GM21447 (cell line): ENCODE measurements around the gene CHAD.

ENCODE experiments used
- ATAC-seq: cut with Tn5 transposase; IDR thresholded peaks from one replicate; pipeline ENCODE4 v1.9.1; 2021; ENCODE audit not compliant: unreplicated experiment

Gene CHAD

GRCh38 chr17:50460831-50461526, 7.7 kb downstream of the CHAD start:
- no peak for ATAC-seq

GRCh38 chr17:50459756-50460155, 8.9 kb downstream of the CHAD start:
- no peak for ATAC-seq

DNA sequence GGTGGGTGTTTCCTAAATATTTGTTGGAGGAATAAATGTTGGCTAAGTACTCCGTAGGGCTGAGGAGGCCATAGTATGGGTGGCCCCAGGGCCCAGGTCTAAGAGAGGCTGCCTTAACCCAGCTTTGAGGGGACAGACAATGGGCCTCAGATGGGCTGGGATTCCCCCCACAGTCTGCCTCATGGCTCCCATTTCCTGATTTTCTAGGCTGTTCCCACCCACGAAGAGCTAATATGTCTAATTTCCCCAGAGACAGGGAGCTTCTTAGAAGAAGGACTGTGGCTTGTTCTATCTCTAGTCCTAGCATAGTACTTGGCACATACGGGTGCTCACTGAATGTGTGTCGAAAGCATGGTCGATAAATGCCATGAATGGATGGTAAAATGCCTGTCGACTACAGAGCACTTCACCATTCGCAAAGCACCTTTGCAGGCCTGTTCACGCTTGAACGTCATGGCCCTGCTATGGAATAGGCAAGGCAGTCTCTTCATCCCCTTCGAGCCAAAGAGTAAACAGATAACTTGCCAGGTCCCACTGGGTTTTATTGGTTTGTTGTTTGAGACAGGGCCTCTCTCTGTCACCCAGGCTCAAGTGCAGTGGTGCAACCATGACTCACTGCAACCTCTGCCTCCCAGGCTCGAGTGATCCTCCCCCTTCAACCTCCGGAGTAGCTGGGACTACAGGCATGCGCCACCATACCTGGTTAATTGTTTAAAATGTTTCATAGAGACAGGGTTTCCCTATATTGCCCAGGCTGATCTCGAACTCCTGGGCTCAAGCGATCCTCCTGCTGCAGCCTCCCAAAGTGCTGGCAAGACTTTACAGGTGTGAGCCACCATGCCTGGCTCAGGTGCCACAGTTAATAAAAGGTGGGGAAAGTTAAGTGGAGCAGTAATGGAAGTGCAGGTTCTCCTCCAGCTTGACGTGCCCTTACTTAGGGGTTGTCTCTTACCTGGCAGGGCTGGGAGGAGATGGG, 9.7 kb downstream of the CHAD start:
- ATAC-seq: no peak

- no peak for ATAC-seq
These were observed 10.4 kb downstream of the CHAD start for GRCh38 chr17:50458270-50458669.

- ATAC-seq: no peak
These were observed 11.1 kb downstream of the CHAD start for GRCh38 chr17:50457621-50458020.

DNA sequence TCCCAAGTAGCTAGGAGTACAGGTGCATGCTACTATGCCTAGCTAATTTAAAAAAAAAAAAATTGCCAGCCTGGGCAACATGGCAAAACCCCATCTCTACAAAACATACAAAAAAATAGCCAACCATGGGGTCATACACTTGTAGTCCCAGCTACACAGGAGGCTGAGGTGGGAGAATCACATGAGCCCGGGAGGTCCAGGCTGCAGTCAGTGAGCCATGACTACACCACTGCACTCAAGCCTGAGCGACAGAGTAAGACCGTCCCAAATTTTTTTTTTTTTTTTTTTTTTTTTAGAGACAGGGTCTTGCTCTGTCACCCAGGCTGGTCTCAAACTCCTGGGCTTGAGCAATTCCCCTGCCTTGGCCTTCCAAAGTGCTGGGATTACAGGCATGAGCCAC, 14.8 kb downstream of the CHAD start:
- no peak for ATAC-seq

- ATAC-seq: no peak
These were observed 15.9 kb downstream of the CHAD start for GRCh38 chr17:50452630-50453300.

DNA sequence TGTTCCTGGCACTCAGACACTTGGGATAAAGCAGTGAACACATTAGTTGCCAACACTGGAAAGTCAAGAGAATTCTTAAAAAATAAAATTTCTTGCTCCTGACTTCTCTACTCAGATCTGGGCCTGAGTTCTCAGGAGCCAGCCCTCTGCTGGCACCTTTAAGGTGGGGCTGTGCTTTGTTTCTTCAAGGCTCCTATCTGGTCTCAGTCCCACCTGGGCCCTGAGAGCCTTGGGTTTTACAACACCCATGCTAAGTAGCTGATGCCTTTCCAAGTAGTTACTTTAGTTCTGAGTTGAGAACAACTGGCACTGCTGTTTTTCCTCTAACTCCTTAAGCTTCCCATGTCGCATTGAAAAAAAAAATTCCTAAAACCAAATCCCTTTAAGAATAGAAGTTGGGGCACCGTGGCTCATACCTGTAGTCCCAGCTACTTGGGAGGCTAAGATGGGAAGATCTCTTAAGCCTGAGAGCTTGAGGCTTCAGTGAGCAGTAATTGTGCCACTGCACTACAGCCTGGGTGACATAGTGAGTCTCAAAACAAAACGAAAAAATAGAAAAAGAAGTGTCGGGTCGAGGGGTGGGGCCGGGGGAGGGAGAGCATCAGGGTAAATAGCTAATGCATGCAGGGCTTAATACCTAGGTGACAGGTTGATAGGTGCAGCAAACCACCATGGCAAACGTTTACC, 16.6 kb downstream of the CHAD start:
- ATAC-seq: no peak

GRCh38 chr17:50448643-50449042, 20.0 kb downstream of the CHAD start:
- no peak for ATAC-seq

DNA sequence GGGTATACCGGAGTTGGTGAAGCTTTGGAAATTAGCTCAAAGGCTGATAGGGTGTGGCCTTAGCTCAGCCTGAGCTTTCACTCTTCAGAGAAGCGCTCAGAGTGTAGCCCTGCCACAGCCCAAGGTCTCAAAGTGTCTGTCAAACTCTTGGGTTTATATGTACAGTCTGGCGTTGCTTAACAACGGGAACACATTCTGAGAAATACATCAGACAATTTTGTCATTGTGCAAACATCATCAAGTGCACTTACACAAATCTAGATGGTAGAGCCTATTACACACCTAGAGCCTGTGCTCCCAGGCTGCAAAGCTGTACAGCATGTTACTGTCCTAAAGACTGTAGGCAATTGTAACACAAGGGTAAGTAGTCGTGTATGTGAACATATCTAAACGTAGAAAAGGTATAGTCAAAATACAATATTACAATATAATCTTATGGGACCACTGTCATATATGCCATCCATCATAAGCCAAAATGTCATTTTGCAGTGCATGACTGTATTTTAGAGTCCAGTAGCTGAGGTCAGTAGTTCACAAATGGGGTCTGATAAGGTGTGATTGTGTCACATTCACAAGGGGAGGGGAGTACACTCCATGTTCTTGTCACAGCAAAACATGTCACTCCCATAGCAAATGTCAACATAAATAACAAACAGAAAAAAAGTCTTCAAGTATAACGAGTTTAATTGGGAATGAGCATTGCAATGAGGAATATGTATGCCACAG, 20.6 kb downstream of the CHAD start:
- no peak for ATAC-seq

- ATAC-seq: no peak
These were observed 22.9 kb downstream of the CHAD start for GRCh38 chr17:50445730-50446325.

DNA sequence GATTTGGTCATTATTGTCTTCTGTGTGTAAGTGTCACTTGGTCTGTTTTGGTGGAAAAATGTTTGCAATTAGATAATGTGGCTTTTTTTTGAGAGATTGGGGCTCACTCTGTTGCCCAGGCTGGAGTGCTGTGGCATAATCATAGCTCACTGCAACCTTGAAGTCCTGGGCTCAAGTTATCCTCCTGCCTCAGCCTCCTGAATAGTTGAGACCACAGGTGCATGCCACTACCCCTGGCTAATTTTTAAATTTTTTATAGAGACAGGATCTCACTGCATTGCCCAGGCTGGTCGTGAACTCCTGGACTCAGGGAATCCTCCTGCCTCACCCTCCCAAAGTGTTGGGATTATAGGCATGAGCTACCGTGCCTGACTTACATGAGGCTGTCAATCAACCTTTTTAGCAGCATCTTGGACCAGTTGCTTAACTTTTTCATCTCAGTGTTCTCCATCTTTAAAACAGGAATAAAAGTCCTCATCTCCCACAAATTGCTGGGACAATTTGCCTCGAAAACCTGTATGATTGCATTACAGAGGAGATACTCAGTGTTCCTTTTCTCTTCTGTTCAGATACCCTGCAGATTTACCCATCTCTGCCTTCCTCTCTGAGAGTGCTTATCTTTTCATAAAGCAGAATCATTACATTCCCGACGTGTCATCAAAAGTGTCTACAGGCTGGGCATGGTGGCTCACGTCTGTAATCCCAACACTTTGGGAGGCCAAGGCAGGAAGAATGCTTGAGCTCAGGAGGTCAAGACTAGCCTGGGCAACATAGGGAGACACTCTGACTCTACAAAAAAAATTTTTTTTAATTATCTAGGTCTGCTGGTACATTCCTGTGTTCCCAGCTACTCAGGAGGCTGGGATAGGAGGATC, 23.6 kb downstream of the CHAD start:
- ATAC-seq: no peak

GRCh38 chr17:50443505-50443974, 25.1 kb downstream of the CHAD start:
- ATAC-seq: no peak

- ATAC-seq: no peak
These were observed 27.5 kb downstream of the CHAD start for GRCh38 chr17:50440838-50441829.

DNA sequence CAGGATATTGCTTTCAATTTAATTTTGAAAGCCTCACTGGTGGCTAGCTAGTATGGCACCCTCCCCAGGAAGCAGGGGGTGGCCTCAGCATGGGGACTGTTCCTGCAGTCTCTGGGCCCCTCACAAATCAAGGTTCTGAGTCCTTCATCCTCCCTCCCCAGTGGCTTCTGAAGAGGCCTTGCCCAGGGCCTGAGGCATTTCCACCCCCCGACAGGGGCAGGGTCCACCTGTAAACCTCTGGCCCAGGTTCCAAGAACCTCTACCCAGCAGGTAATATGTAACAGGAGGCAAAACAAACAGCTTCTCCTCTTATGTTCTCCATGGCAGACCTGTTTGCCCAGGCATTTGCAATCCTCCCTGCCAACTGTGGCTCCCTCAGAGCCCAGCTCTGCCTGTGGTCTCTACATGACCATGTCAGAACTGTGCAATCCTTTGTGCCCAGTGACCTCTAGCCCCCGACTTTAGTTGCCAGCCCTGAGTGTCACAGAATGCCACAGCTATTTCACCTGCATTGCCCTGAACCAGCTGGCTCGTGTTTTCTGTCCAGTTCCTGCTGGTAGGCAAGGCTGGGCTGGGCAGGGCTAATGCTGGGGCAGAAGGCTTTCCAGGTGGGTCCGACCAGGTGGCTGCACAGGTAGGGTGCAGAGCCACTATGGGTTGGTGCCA, 28.4 kb downstream of the CHAD start:
- no peak for ATAC-seq

GRCh38 chr17:50439008-50439407, 29.7 kb downstream of the CHAD start:
- ATAC-seq: no peak

DNA sequence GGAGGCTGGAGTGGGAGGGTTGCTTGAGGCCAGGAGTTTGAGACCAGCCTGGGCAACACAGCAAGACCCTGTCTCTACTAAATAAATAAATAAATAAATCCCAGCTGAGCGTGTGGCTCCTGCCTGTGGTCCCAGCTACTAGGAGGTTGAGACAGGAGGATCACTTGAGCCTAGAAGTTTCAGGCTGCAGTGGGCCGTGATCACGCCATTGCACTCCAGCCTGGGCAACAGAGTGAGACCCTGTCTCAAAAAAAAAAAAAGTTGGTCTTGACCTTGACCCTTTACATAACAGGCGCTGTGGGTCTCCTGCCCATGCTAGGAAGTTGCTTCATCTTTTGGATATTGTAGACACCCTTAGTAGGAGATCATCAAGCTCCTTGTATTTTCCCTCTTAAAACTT, 31.3 kb downstream of the CHAD start:
- no peak for ATAC-seq
